AG08395 (cell line): ENCODE results near the gene RPN1.
A peak's percentile ranks its signal among the peaks of the same experiment; 100 is the strongest.
"Not testable (repeated sequence)": the region's sequence is repeated elsewhere in the genome, so short reads cannot be mapped to it uniquely, and the experiment has no call there.

ENCODE experiments used
- DNase-seq: peaks from one replicate; pipeline ENCODE4 v3.0.0; 2012; ENCODE audit warnings: mixed read lengths, low spot score

RPN1 gene

DNA sequence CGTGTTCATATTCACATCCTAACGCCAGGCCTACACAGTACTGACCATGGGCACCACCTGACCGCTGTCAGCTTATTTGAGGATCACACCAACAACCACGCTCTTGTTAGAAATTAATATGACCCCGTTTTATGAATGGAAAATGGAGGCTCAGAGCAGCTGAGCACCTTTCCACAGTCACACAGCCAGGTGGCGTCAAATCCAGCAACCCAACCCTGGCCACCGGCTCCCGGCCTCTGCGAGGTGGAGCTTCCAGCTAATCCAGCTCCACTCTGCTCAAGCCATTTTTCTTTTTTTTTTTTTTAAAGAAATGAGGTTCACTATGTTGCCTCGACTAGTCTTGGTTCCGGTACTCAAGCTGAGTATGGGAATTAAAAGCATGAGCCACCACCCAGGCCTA, 41.3 kb downstream of the RPN1 start:
- no peak for DNase-seq

DNA sequence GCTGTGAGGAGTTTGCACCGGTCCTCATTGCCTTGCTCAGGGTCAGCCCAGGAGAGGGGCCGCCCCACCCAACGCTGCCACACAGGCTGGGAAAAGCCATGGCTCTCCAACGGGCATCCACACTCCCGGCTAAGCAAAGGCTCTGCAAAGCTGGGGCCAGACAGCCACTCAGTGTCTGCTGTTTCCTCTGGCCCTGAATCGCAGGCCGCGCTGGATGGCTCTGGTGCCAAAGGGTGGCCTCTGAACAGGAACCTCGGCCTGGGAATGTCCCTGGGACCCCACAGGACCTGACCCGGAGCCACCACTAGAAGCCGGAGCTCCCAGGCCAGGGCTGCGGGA, 42.9 kb downstream of the RPN1 start:
- DNase-seq: no peak

DNA sequence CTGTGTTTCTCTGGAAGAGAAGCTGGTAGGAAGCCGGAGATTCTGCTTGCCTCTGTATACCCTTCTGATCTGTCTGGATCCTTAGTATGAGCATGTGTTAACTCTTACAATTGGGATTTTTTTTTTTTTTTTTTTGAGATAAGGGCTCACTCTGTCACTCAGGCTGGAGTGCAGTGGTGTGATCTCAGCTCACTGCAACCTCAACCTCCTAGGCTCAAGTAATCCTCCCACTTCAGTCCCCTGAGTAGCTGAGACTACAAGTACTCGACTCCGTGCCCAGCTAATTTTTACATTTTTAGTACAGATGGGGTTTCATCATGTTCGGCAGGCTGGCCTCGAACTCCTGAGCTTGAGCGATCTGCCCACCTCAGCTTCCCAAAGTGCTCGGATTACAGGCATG, 44.5 kb downstream of the RPN1 start:
- DNase-seq: no peak

DNA sequence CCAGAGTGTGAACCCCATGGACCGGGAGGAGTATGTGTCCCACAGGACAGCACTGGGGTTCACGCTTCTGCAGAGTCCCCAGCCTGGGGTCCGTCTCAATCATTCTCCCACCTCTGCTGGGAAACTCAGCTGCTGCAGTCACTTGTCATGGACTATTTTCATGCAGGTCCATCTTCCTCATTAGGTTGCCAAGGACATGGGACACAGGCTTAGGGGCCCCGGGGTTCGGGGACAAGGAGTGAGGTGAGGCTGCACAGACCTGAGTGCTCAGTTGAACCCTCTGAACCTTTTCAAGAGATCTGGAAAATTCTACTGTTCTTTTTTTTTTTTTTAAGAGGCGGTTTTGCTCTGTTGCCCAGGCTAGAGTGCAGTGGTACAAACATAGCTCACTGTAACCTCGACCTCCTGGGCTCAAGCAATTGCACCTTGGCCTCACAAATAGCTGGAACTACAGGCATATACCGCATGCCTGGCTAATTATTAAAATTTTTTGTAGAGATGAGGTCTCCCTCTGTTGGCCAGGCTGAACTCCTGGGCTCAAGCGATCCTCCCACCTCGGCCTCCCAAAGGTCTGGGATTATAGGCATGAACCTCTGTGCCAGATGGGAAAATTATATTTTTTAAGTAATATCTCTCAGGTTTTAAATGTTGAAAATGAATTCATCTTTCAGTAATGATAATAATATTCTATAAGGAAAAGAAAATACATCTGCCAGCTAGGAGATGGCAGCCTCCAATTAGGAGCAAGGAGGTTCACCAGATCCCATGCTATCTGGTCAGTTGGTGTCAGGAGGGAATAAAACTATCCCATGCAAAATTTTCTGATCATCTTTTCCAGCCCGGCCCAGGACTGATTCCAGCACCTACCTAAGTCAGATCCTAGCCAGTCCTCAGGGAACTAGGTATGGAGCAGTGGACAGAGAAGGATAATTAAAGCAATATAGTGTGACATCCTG, 45.2 kb downstream of the RPN1 start:
- DNase-seq: no peak

DNA sequence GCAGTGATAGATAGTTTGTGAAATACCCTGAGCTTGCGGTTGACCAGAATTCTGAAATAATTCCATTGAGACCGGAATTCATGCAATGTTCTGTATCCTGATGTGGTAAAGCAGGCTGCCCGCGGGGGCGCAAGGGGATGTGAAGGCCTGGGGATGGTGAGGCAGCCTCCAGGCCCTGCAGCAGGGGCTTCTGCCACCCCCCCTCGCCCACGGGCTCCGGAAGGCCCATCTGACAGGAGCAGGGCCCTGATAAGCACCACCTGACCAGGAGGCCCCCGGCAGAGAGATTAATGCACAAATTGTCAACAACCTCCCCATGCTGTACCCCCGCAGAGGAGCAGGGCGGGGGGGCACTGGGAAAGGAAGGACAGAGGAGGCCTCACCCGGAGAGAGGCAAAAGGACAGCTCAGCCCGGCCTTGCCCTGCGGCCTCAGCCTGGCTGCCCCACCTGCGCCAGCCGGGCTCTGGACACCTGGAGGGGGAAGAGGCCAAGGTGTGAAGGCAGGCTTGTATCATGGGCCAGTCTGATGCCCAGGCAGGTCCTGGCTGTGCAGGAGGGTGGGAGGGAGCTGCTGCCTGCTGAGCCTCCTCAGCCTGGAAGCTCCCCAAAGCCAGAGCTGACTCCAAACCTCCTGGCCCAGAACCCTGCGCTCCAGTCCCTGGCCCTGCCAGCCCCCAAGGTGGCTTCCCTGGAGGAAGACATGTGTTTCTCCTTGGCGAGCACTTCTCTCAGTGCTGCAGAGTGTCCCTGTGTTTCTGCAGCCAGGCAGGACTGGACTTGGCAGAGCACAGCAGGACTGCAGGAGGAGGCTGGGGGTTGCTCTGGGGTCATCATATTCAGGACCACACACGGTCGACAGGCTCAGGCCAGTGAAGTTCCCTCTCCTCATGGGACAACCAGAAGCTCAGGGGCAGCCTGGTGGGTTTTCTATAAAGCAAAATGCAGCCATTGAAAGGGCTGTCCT, 46.5 kb downstream of the RPN1 start:
- no peak for DNase-seq

DNA sequence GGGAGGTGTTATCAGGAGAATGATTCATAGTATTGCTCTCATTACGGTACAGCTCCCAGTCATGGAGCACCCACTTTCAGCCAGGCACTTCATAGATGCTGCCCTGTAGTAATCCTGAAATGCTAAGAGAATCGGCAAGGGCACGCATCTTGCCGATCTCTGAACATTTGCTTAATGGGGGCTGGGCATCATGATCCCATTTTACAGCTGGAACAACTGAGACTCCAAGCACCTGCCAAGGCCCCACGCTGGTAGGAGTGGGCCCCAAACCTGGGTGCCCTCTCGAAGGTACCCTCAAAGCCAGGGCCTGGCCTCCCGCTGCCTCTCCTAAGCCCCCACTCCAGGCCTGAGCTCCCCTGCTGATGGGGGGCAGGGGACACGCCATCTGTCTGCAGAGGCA, 47.3 kb downstream of the RPN1 start:
- DNase-seq: no peak

DNA sequence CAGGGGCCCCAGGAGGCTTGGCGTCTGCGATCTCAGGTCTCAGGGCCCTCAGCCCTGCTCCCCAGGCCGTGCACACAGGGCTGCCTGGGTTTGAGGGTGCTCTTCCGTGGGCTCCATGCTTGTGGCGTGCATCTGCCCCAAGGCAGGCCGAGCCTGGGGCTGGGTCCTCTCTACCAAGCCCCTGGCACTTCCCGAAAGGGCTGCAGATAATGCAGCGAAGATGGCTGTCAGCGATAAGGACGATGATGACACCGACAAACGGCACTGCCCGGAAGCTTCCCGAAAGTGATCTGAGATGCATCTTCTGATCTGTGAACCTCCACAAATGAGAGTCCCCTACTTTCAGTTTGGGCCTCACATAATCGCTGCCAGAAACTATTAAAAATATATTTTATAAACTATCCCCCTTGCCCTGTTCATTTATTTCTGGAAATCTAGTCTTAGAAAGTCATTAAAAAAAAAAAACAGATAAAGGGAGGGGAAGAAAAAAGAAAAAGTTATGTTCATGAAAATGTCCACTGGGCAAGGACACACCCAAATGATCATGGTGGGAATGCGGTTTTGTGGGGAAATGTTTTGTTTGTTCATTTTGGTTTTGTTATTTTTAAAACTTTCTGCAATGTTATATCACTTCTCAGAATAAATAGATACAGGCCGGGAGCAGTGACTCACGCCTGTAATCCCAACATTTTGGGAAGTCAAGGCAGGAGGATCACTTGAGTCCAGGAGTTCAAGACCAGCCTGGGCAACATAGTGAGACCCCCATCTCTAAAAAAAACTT, 51.5 kb downstream of the RPN1 start:
- no peak for DNase-seq

DNA sequence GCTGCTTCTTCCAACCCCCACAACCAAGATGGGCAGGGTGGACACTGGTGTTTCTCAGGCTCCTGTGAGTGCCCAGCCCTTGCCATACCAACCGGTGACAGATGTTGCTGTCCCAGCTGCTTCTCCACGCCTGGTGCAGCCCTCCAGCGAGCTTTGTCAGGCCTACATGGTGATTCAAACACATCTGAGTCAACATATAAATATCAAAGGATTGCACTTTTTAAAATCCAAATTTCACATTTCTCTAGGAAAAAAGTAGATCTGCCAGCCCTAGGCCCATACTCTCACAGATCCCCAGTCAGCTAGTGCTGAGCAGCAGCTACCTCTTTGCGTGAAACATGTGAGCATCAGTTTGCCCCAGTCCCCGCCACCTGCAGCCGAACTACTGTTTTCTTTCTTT, 52.7 kb downstream of the RPN1 start:
- peak; percentile 44 for DNase-seq

DNA sequence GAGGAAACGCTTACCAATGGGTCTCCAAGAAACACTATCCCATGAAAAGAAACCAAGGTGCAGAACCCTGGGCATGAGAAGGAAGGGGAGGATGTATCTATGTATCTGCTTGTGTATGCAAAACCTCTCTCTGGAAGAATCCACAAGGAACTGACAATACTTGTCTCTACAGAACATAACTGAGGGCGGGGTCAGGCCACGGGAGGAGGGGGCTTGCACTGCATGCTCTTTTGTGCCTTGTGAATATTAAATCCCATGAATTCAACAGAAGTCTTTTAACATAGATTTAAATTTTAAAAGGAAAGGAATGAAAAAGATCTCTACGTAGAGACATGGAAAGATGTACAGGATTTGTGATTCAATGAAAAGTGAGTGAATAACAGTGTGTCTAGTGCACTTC, 57.8 kb downstream of the RPN1 start:
- DNase-seq: no peak

DNA sequence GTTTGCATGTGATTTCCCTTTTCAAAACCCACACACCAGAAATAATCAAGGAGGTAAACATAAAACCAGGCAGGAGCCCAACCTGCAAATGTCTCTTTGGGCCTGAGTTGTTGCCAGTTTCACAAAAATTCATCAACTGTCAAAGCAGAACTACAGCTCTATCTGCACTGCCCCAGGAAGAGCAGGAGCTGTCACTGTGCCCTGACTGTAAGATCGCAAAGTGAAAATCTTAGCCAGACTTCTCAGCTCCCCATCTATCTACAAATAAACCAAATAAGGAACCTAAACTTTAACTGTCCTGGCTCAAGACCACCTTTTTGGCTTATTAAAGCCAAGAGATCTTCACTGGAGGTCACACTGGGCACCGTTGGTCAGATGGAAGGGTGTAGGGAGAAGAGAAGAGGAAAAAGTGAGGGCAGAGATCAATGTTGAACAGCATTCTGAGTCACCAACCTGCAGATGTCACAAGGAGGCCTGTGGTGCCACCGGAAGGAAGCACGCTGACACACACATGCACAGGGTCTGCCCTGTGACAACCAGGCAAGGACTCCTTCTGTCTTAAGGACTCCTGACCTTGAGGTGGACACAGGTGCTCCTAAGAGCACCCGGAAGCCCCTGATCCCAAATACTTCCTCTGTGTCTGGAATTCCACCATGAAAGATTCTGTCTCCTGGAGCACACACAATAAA, 58.7 kb downstream of the RPN1 start:
- DNase-seq: no peak

DNA sequence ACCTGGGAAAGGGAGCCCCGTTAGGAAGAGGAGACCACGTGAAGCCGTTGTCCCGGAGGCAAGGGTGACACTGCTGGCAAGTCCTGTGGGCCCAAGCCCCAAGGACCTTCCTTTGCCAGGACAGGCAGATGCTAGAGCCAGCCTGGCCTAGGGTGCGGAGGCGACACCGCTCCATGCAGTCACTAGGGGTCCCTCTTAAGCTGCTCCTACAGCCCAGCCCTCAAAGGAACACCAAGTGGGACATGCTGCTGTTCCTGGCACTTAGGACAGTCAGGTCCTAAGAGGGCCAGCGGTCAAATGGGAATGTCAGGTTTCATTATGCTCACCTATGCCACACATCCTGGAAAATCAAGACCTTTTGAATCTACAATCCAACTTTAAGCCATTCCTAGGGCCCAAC, 59.7 kb downstream of the RPN1 start:
- DNase-seq: no peak

DNA sequence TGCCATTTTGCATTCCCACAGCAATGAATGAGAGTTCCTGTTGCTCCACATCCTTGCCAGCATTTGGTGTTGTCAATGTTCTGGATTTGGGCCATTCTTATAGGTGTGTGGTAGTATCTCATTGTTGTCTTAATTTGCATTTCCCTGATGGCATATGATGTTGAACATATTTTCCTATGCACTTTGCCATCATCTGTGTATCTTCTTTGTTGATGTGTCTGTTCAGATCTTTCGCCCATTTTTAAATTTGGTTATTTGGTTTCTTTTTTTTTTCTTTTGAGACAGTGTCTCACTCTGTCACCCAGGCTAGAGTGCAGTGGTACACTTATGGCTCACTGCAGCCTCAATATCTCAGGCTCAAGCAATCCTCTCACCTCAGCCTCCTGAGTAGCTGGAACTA, 60.6 kb downstream of the RPN1 start:
- DNase-seq: not testable (repeated sequence)

DNA sequence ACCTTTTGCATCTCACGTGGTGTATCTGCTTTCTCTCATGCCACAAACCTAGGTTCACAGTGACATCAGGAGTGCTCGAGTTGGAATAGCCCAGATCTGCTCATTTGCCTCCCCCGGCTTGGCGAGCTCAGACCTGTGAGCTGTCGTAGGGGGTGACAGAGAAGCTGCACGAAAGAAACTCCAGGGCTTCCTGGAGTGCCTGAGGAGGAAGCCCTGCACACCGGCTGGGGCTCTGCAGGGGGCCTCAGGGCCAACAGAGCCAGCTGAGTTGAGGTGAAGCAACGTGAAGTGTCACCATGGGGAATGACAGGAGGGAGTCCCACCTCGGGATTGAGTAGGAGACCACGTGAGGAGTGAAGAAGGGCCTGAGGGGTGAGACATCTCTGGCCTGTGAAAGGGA, 62.5 kb downstream of the RPN1 start:
- no peak for DNase-seq

DNA sequence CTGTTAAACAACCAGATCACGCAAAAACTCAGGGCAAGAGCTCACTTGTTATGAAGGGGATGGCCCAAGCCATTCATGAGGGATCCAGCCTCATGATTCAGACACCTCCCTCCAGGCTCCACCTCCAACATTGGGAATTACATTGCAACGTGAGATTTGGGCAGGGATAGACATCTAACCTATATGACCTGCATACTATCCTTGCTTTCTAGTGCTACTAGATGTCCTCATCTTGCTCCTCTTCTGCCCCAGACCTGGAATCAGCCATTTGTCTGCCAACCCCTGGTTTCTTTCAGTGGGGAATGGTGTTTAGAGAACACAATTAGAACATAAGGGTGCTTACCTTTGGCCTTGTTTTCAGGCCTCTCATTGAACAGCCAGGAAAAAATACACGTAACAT, 63.2 kb downstream of the RPN1 start:
- DNase-seq: no peak

DNA sequence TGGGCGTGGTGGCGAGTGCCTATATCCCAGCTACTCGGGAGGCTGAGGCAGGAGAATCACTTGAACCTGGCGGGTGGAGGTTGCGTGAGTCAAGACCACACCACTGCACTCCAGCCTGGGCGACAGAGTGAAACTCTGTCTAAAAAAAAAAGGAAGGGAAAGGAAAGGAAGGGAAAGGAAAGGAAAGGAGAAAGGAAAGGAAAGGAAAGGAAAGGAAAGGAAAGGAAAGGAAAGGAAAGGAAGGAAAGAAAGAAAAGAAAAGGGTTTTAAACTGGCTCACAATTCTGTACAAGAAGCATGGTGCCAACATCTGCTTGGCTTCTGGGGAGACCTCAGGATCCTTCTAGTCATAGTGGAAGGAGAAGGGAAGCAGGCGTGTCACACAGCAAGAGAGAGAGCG, 63.7 kb downstream of the RPN1 start:
- not testable (repeated sequence) for DNase-seq

DNA sequence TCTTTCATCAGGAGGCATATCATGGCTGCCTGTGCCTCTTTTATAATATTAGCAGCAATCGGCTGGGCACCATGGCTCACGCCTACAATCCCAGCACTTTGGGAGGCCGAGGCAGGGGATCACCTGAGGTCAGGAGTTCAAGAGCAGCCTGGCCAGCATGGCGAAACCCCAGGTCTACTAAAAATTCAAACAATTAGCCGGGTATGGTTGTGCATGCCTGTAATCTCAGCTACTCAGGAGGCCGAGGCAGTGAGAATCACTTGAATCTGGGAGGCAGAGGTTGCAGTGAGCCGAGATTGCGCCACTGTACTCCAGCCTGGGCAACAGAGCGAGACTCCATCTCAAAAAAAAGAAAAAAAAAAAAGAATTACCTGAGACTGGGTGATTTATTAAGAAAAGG, 64.2 kb downstream of the RPN1 start:
- DNase-seq: not testable (repeated sequence)

DNA sequence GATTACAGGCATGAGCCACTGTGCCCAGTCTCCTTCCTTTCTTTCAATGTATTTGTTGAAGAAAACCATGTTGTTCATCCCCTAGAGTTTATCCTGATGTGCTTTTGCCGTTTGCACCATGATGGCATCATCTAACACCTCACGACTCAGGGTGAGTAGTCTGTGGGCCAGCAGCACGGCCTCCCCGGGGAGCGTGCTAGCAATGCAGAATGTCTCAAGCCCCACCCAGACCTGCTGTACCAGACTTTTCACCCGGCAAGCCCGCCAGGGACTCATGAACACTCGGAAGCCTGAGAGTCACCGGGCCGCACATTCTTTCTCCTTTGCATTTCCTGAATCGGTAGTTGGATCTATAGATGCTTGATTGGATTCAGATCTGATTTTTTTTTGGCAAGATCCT, 64.6 kb downstream of the RPN1 start:
- no peak for DNase-seq

DNA sequence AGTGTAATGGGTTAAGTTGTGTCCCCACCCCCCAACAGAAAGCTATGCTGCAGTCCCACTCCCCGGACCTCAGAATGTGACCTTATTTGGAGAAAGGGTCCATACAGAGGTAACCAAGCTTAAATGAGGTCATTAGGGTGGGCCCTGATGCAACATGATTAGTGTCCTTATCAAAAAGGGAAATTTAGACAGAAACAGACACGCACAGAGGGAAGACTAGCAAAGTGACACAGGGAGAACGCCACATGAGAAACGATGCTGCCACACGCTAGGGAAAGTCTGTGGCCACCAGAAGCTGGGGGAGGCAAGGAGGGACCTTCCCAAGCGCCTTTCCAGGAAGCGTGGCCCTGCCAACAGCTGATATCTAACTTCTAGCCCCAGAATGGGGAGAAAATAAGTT, 65.4 kb downstream of the RPN1 start:
- no peak for DNase-seq

DNA sequence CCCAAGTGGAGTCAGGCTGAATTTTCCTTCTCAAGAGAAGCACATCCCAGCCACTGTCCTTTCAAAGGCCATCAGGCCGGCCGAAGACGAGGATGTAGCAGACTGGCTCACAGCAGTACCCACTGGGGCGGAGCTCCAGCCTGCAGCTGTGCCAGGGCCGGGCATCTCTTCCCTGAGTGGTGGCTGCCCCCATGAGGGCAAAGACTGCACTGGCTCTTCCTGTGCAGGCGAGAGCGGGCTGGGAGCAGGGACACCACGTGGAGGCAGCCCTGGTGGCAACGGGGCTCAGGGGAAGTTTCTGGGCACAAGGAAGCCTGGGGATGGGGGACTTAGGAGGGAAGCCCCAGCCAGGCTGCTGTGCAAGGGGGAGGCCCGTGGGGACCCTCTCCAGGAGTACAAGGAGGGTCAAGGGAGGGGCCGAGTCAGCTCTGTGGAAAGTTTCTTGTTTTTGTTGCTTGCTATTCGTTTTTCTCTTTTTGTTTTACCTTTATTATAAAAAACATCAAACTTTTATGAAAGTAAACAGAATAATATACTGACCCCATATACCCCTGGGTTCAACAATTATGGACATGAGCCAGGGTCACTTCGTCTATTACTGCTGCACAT, 66.1 kb downstream of the RPN1 start:
- DNase-seq: peak; percentile 91

DNA sequence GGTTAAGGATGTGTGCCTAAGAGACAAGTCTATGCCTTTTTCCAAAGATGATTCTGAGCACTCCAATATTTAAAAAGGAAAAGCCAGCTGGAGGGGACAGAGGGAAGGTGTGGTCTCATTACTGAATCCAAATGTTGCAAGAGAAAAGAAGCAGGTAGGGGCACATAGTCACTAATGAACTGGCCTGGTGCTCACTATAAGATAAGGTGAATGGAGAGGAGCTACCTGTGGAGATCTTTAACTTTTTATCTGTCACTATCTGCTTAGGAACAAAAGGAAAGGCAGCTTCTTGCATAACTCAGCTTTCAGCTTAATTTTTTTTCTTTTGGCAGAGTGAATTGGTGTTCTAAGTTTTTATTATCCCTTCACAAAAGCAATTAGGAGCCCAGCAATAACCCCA, 69.1 kb downstream of the RPN1 start:
- DNase-seq: no peak

DNA sequence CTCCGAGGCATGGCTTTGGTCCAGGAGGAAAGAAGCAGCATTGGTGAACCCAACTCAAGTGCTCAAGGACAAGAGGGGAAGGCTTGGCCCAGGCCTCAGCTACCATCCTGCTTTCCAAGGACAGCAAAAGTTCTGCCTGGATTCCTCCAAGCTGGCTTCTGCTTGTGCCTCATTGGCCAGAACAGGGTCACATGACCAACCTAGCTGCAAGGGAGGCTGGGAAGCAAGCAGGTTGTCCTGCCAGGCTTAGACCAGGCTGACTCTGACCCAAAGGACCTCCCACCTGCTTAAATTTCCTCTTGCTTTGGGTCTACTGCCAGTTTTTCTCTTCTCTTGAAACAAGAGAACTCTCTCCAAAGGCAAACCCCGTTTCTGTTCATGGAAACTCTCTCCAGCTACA, 70.7 kb downstream of the RPN1 start:
- DNase-seq: no peak
